Measurements from ENCODE around the gene LTBP3. TPM values are rescaled to one million over a fixed set of nuclear protein-coding genes. Genes with fewer than 3 reads are reported as not detected.

Gene LTBP3
- total and polyA plus RNA-seq, 2 of the 13 experiments (the other 11 are each of a cell fraction or from before 2014, with no cell fraction given): 12.2 to 68.1 TPM

DNA sequence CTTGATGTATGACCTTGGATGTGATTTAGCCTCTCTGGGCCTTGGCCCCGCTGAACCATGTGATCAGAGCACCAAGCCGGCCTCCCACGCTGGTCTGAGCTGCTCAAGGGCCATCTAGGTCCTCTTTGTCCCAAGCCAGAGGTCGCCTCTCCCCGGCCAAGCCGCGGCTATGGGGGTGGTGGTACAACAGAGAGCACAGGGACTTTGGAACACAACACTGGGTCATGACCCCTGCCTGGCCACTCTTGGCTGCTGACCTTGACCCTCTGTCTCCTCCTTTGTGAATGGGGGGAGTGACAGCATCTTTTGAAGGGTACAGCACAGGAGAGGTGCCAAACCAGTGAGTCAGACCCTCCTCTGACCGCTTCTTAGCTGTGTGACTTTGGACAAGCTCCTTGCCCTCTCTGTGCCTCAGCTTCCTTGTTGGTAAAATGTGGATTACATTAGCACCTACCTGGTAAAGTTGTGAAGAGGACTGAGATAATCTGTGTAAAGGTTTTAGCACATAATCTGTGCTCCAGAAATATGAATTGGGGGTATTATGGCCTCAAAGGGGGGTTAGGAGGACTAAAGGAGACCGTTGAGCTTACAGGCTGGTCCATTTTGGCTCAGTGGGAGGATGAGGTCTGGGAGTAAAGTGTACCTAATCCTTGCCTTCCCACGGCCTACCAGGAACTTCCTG lies 28.5 kb downstream of the LTBP3 start (continued):
- TF ChIP-seq MIER2 (CRISPR knock-in tag; IDR thresholded peaks at IDR 0.05): peak; percentile 53; the same call in 1 of the 2 replicates
- peak; percentile 100 for TF ChIP-seq ESRRA (CRISPR knock-in tag; IDR thresholded peaks at IDR 0.05; ENCODE audit: low read depth)
- TF ChIP-seq GATAD1 (CRISPR knock-in tag; IDR thresholded peaks at IDR 0.05): peak; percentile 18; the same call in 1 of the 2 replicates
- TF ChIP-seq NR1H2 (CRISPR knock-in tag; IDR thresholded peaks at IDR 0.05; ENCODE audit: borderline replicate concordance, low read depth): peak; percentile 43; the same call in 1 of the 2 replicates
- TF ChIP-seq BCL6 (CRISPR knock-in tag; IDR thresholded peaks at IDR 0.05): peak; percentile 57; the same call in 1 of the 2 replicates
- no peak for TF ChIP-seq ZNF543 (CRISPR knock-in tag; IDR thresholded peaks at IDR 0.05)
- no peak for TF ChIP-seq ZNF354B (CRISPR knock-in tag; IDR thresholded peaks at IDR 0.05)
- TF ChIP-seq ZBTB20 (CRISPR knock-in tag; IDR thresholded peaks at IDR 0.05; ENCODE audit: borderline replicate concordance, low read depth): no peak
- TF ChIP-seq MAFF (IDR thresholded peaks at IDR 0.05; ENCODE audit: low read depth, low read length): no peak
- TF ChIP-seq, protein P1, sequence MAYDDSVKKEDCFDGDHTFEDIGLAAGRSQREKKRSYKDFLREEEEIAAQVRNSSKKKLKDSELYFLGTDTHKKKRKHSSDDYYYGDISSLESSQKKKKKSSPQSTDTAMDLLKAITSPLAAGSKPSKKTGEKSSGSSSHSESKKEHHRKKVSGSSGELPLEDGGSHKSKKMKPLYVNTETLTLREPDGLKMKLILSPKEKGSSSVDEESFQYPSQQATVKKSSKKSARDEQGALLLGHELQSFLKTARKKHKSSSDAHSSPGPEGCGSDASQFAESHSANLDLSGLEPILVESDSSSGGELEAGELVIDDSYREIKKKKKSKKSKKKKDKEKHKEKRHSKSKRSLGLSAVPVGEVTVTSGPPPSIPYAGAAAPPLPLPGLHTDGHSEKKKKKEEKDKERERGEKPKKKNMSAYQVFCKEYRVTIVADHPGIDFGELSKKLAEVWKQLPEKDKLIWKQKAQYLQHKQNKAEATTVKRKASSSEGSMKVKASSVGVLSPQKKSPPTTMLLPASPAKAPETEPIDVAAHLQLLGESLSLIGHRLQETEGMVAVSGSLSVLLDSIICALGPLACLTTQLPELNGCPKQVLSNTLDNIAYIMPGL (CRISPR knock-in tag; IDR thresholded peaks at IDR 0.05; ENCODE audit: borderline replicate concordance in 1 of 2, low read depth in 1 of 2): 0 out of 4 replicates have a peak, but pooled peaks have one; percentile 22 to 32
- no peak for TF ChIP-seq TCF12 (IDR thresholded peaks at IDR 0.05)
- TF ChIP-seq TCF12 (CRISPR knock-in tag; IDR thresholded peaks at IDR 0.05): peak; percentile 56; the same call in 1 of the 2 replicates
- TF ChIP-seq, protein P2, sequence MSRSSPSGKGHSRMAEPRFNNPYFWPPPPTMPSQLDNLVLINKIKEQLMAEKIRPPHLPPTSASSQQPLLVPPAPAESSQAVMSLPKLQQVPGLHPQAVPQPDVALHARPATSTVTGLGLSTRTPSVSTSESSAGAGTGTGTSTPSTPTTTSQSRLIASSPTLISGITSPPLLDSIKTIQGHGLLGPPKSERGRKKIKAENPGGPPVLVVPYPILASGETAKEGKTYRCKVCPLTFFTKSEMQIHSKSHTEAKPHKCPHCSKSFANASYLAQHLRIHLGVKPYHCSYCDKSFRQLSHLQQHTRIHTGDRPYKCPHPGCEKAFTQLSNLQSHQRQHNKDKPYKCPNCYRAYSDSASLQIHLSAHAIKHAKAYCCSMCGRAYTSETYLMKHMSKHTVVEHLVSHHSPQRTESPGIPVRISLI (CRISPR knock-in tag; IDR thresholded peaks at IDR 0.05; ENCODE audit: borderline replicate concordance): peak; percentile 31; the same call in 1 of the 2 replicates
- TF ChIP-seq NPAS2 (CRISPR knock-in tag; IDR thresholded peaks at IDR 0.05; ENCODE audit: borderline replicate concordance): no peak
- no peak for TF ChIP-seq ZNF234 (CRISPR knock-in tag; conservative IDR thresholded peaks at IDR 0.05)
- 0 out of 2 replicates have a peak, but pooled peaks have one; percentile 49 for TF ChIP-seq ZNF430 (CRISPR knock-in tag; IDR thresholded peaks at IDR 0.05)
- TF ChIP-seq, protein P3, sequence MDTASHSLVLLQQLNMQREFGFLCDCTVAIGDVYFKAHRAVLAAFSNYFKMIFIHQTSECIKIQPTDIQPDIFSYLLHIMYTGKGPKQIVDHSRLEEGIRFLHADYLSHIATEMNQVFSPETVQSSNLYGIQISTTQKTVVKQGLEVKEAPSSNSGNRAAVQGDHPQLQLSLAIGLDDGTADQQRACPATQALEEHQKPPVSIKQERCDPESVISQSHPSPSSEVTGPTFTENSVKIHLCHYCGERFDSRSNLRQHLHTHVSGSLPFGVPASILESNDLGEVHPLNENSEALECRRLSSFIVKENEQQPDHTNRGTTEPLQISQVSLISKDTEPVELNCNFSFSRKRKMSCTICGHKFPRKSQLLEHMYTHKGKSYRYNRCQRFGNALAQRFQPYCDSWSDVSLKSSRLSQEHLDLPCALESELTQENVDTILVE (CRISPR knock-in tag; IDR thresholded peaks at IDR 0.05): no peak
- TF ChIP-seq, protein P4, sequence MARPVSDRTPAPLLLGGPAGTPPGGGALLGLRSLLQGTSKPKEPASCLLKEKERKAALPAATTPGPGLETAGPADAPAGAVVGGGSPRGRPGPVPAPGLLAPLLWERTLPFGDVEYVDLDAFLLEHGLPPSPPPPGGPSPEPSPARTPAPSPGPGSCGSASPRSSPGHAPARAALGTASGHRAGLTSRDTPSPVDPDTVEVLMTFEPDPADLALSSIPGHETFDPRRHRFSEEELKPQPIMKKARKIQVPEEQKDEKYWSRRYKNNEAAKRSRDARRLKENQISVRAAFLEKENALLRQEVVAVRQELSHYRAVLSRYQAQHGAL (CRISPR knock-in tag; IDR thresholded peaks at IDR 0.05; ENCODE audit: not compliant biosample characterization): no peak
- peak; percentile 38; the same call in 1 of the 2 replicates for TF ChIP-seq HMG20B (CRISPR knock-in tag; conservative IDR thresholded peaks at IDR 0.05)
- no peak for TF ChIP-seq KLF12 (CRISPR knock-in tag; IDR thresholded peaks at IDR 0.05; ENCODE audit: borderline replicate concordance)
- TF ChIP-seq YEATS4 (CRISPR knock-in tag; IDR thresholded peaks at IDR 0.05; ENCODE audit: borderline replicate concordance): peak; percentile 55
- no peak for TF ChIP-seq KDM2A (CRISPR knock-in tag; IDR thresholded peaks at IDR 0.05; ENCODE audit: borderline replicate concordance, low read depth)
- TF ChIP-seq TEAD3 (CRISPR knock-in tag; optimal IDR thresholded peaks at IDR 0.05; ENCODE audit: borderline replicate concordance): peak; percentile 39
